ENCODE data around the gene FOXO4.

FOXO4 gene

GRCh38 chrX:71085900-71086299 is 9.8 kb upstream of the FOXO4 start:
- no peak overlapping the region for H3K4me3 Mint-ChIP-seq
- no peaks in the 10 kb centered on the region for H3K4me1 Mint-ChIP-seq (ENCODE audit: low read depth)
- no peaks in the 10 kb centered on the region for H3K36me3 Mint-ChIP-seq (ENCODE audit: low read depth)
- H3K27ac Mint-ChIP-seq, result no peak overlapping the region
- no peaks in the 10 kb centered on the region for H3K27me3 Mint-ChIP-seq
- H3K9me3 Mint-ChIP-seq, result no peaks in the 10 kb centered on the region

- H3K36me3 Mint-ChIP-seq (ENCODE audit: low read depth), result no peaks in the 10 kb centered on the region
- H3K4me3 Mint-ChIP-seq, result no peak overlapping the region
- H3K27ac Mint-ChIP-seq, result no peak overlapping the region
- H3K27me3 Mint-ChIP-seq, result no peaks in the 10 kb centered on the region
- H3K9me3 Mint-ChIP-seq, result no peaks in the 10 kb centered on the region
- peaks cover 3% of the 10 kb centered on the region for H3K4me1 Mint-ChIP-seq (ENCODE audit: low read depth)
Observed at GRCh38 chrX:71091263-71091662, 4.4 kb upstream of the FOXO4 start.

DNA sequence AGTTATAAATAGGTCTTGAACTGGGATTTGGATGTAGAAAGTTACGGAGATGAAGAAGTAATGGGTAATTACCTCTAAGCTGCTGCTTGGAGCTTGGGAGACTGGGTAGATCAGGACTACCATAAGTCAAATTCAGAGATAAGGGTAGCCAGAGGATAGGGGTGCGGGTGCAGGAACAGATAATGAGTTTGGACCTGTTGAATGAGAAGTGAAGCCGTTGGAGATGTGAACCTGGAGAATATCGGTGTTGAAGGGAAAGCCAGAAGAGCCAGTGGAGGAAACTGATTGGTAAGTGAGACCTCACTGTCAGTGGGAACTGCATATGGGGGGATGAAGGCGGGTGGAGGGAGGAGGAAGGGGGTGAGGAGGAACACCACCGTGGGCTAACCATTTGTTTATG is 618 bp upstream of the FOXO4 start:
- Mint-ChIP-seq H3K9me3 (no peaks in the 10 kb centered on the region), H3K27ac (peak overlapping the region; percentile 86), H3K36me3 (ENCODE audit: low read depth) (no peaks in the 10 kb centered on the region), H3K27me3 (no peaks in the 10 kb centered on the region), H3K4me3 (peak overlapping the region; percentile 97), H3K4me1 (ENCODE audit: low read depth) (peaks cover 25% of the 10 kb centered on the region)

DNA sequence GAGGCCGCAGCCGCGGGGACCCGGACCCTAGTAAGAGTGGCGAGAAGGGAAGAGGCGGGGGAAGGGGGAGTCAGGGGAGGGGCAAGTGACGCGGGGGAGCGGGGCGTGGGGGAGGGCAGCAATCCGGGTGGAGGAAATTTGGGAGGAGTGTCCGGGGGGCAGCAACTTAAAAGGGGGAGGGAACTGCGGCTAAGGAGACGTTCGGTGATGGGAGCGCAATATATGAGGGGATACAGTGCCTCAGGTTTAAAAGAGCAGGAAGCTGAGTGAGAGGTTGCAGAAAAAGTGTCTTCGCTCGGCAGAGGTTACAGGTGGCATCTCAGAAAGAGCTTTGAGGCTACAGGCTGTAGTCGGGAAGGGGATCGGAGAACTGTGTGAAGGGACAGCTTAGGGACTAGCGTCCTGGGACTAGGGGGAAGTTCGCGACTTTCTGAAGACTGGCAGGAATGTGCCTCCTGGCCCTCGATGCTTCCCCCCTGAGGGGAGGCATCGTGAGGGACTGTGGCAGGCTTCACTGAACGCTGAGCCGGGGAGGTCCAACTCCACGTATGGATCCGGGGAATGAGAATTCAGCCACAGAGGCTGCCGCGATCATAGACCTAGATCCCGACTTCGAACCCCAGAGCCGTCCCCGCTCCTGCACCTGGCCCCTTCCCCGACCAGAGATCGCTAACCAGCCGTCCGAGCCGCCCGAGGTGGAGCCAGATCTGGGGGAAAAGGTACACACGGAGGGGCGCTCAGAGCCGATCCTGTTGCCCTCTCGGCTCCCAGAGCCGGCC is 519 bp downstream of the FOXO4 start:
- no peaks in the 10 kb centered on the region for H3K9me3 Mint-ChIP-seq
- H3K27ac Mint-ChIP-seq, result peak overlapping the region; percentile 91
- H3K4me1 Mint-ChIP-seq (ENCODE audit: low read depth), result peaks cover 28% of the 10 kb centered on the region
- no peaks in the 10 kb centered on the region for H3K36me3 Mint-ChIP-seq (ENCODE audit: low read depth)
- H3K27me3 Mint-ChIP-seq, result no peaks in the 10 kb centered on the region
- peak overlapping the region; percentile 97 for H3K4me3 Mint-ChIP-seq

DNA sequence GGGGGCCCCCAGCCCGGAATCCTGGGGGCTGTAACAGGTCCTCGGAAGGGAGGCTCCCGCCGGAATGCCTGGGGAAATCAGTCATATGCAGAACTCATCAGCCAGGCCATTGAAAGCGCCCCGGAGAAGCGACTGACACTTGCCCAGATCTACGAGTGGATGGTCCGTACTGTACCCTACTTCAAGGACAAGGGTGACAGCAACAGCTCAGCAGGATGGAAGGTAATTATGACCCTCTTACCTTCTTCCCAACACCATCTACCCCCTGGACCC is 1.0 kb downstream of the FOXO4 start:
- peaks cover 33% of the 10 kb centered on the region for H3K4me1 Mint-ChIP-seq (ENCODE audit: low read depth)
- H3K27me3 Mint-ChIP-seq, result no peaks in the 10 kb centered on the region
- no peak overlapping the region for H3K27ac Mint-ChIP-seq
- H3K4me3 Mint-ChIP-seq, result peak overlapping the region; percentile 97
- H3K9me3 Mint-ChIP-seq, result no peaks in the 10 kb centered on the region
- H3K36me3 Mint-ChIP-seq (ENCODE audit: low read depth), result no peaks in the 10 kb centered on the region

DNA sequence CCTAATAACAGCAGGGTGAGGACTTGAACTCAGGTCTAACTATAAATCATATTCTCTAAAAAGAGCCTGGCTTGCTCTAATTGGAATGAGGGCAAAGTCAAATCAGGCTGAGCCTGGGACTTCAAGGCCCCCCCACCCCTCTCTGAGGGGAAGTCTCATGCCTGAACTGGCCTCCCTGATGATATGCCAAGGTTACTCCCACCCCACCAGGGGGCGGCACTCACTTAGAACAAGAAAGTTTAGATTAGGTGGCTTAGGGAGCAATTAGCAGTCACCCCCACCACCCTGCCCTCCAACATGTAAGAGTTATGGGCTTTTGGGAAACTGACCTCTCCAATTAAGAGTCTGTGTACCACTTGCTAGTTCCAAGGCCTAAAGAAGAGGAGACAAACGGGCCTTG is 2.7 kb downstream of the FOXO4 start:
- H3K4me1 Mint-ChIP-seq (ENCODE audit: low read depth), result peaks cover 46% of the 10 kb centered on the region
- H3K27me3 Mint-ChIP-seq, result no peaks in the 10 kb centered on the region
- no peak overlapping the region for H3K27ac Mint-ChIP-seq
- H3K36me3 Mint-ChIP-seq (ENCODE audit: low read depth), result no peaks in the 10 kb centered on the region
- H3K4me3 Mint-ChIP-seq, result no peak overlapping the region
- H3K9me3 Mint-ChIP-seq, result no peaks in the 10 kb centered on the region

- no peak overlapping the region for H3K27ac Mint-ChIP-seq
- no peaks in the 10 kb centered on the region for H3K27me3 Mint-ChIP-seq
- H3K36me3 Mint-ChIP-seq (ENCODE audit: low read depth), result peaks cover 3% of the 10 kb centered on the region
- H3K4me3 Mint-ChIP-seq, result no peak overlapping the region
- no peaks in the 10 kb centered on the region for H3K9me3 Mint-ChIP-seq
- peaks cover 53% of the 10 kb centered on the region for H3K4me1 Mint-ChIP-seq (ENCODE audit: low read depth)
Observed at GRCh38 chrX:71098951-71099506, 3.4 kb downstream of the FOXO4 start.

- Mint-ChIP-seq H3K4me3 (no peak overlapping the region), H3K4me1 (ENCODE audit: low read depth) (peaks cover 60% of the 10 kb centered on the region), H3K27me3 (no peaks in the 10 kb centered on the region), H3K27ac (no peak overlapping the region), H3K36me3 (ENCODE audit: low read depth) (peaks cover 9% of the 10 kb centered on the region), H3K9me3 (no peaks in the 10 kb centered on the region)
Observed at GRCh38 chrX:71099736-71100135, 4.1 kb downstream of the FOXO4 start.

- Mint-ChIP-seq H3K36me3 (ENCODE audit: low read depth) (peaks cover 14% of the 10 kb centered on the region), H3K4me3 (no peak overlapping the region), H3K9me3 (no peaks in the 10 kb centered on the region), H3K4me1 (ENCODE audit: low read depth) (peaks cover 67% of the 10 kb centered on the region), H3K27ac (peak overlapping the region; percentile 51), H3K27me3 (no peaks in the 10 kb centered on the region)
Observed at GRCh38 chrX:71100581-71101505, 5.2 kb downstream of the FOXO4 start.

GRCh38 chrX:71102292-71102691 is 6.6 kb downstream of the FOXO4 start:
- Mint-ChIP-seq H3K9me3 (no peaks in the 10 kb centered on the region), H3K27me3 (no peaks in the 10 kb centered on the region), H3K4me1 (ENCODE audit: low read depth) (peaks cover 76% of the 10 kb centered on the region), H3K27ac (peak overlapping the region; percentile 45), H3K4me3 (peak overlapping the region; percentile 35), H3K36me3 (ENCODE audit: low read depth) (peaks cover 27% of the 10 kb centered on the region)

DNA sequence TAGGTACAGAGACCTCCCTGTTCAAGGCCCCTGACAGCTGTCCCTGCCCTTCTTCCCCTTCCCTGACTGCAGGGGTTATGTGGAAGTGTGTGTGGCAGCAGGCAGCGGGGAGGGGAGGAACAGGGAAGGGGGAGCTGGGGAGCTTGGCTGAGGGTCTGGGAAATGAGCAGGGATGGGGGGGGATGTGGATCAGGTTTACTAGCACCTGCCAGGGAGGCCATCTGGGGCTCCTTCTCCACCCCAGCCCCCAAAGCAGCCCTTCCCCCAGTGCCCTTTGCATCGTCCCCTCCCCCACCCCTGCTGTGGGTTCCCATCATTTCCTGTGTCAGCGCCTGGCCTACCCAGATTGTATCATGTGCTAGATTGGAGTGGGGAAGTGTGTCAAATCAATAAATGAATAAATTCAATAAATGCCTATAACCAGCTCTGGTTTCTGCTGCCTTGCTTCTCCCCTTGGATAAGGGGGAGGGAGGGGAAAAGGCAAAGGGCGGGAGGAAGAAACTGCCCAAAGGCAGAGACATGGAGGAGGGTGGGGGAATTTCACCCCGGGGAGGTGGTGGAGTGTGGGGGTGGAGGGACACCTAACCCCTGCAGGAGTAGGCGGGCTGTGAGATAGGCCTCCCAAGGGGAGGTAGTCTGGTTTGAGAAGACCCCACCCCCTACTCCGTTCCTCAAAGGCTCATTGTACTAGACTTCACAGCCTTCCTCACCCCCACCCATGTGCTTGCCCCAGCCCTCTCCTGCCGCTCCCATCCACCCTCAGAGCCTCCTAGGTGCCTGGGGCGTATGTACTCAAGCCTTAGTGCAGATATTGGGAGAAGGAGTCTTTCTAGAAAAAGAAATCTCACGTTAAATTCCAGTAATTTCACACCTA is 7.7 kb downstream of the FOXO4 start:
- Mint-ChIP-seq H3K27me3 (no peaks in the 10 kb centered on the region), H3K4me1 (ENCODE audit: low read depth) (peaks cover 79% of the 10 kb centered on the region), H3K4me3 (peak overlapping the region; percentile 81), H3K27ac (peak overlapping the region; percentile 88), H3K36me3 (ENCODE audit: low read depth) (peaks cover 38% of the 10 kb centered on the region), H3K9me3 (no peaks in the 10 kb centered on the region)

DNA sequence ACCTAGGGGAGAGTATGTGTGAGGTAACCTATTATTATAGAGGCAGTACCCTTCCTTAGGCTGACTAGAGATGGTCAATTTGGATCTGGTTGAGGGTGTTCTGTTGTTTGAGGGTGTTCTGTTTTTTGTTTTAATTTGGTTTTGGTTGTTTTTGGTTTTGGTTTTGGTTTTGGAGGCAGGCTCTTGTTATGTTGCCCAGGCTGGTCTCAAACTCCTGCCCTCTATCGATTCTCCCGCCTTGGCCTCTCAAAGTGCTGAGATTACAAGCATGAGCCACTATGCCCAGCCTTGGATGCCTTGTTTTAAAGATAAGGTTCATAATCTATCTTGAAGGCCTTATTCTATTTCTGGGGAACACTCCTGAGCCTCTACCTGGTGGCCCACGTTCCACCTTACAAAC is 10.0 kb downstream of the FOXO4 start:
- peak overlapping the region; percentile 91 for H3K27ac Mint-ChIP-seq
- H3K27me3 Mint-ChIP-seq, result no peaks in the 10 kb centered on the region
- peaks cover 60% of the 10 kb centered on the region for H3K36me3 Mint-ChIP-seq (ENCODE audit: low read depth)
- peaks cover 73% of the 10 kb centered on the region for H3K4me1 Mint-ChIP-seq (ENCODE audit: low read depth)
- H3K4me3 Mint-ChIP-seq, result peak overlapping the region; percentile 61
- no peaks in the 10 kb centered on the region for H3K9me3 Mint-ChIP-seq

DNA sequence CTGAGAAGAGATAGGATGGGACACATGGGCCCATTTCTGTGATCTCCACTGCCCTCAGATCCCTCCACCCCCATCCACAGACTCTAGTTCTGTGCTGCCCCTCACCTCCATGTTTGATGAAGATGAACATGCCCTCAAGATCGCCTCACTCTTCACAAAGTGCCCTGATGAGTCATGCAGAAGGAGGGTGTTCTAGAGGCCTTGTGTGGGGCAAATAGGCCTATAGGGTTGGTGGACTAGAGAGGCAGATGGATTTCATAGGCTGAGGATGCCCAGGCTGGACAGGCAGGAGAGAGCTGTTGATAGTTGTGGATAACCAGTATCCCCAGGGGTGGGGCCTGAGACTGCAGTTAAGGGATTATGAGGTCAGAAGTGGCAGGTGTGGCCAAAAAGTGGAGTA is 10.8 kb downstream of the FOXO4 start, which contains the start of gene CXorf65:
CXorf65 (minus strand) TSS at position 314 of the 400 bp plus-strand sequence; CDS start at position 130, 184 bp downstream.
- H3K27ac Mint-ChIP-seq, result peak within 1 kb of the TSS; percentile 97
- peaks cover 68% of the 10 kb centered on the region for H3K36me3 Mint-ChIP-seq (ENCODE audit: low read depth)
- H3K9me3 Mint-ChIP-seq, result no peaks in the 10 kb centered on the region
- H3K27me3 Mint-ChIP-seq, result no peaks in the 10 kb centered on the region
- peaks cover 68% of the 10 kb centered on the region for H3K4me1 Mint-ChIP-seq (ENCODE audit: low read depth)
- peak within 1 kb of the TSS; percentile 99 for H3K4me3 Mint-ChIP-seq

- peak overlapping the region; percentile 97 for H3K27ac Mint-ChIP-seq
- peaks cover 68% of the 10 kb centered on the region for H3K36me3 Mint-ChIP-seq (ENCODE audit: low read depth)
- H3K9me3 Mint-ChIP-seq, result no peaks in the 10 kb centered on the region
- H3K4me1 Mint-ChIP-seq (ENCODE audit: low read depth), result peaks cover 70% of the 10 kb centered on the region
- H3K27me3 Mint-ChIP-seq, result no peaks in the 10 kb centered on the region
- peak overlapping the region; percentile 99 for H3K4me3 Mint-ChIP-seq
Observed at GRCh38 chrX:71107245-71107644, 11.6 kb downstream of the FOXO4 start.

Data from stimulated activated naive CD8-positive, alpha-beta T cell treated with anti-CD3 and anti-CD28 coated beads, Interleukin-15, Interleukin-2, amounts not matched to agents 100 ng/mL and 50 ng/mL, for 24 hours (primary cell).